Astrocyte (in vitro differentiated cells and primary cell): ENCODE results near the gene FSD1L.

Experiments
- CTCF ChIP-seq: IDR thresholded peaks from 2 replicates; pipeline ENCODE4 v1.5.1; 2011; ENCODE audit warnings: low read depth, mild to moderate bottlenecking, inconsistent platforms, low read length, moderate library complexity; ENCODE audit not compliant: insufficient read depth
- EZH2 ChIP-seq: IDR thresholded peaks from 2 replicates; pipeline ENCODE4 v1.6.1; 2012; ENCODE audit warnings: mild to moderate bottlenecking, low read length, inconsistent platforms; ENCODE audit not compliant: insufficient read depth

DNA sequence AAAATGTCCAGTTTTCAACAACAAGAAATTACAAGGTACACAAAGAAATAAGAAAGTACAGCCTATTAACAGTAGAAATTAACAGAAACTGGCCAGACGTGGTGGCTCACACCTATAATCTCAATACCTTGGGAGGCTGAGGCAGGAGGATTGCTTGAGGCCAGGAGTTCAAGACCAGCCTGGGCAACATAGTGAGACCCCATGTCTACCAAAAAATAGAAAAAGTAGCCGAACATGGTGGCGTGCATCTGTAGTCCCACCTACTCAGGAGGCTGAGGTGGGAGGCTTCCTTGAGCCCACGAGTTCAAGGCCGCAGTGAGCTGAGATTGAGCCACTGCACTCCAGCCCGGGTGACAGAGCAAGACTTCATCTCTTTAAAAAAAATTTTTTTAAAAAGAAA is 41.5 kb upstream of the FSD1L start:
- TF ChIP-seq CTCF = no peak
- no peak for TF ChIP-seq EZH2
